ENCODE data around the gene ATG101.

GRCh38 chr12:52057638-52058576 is 11.9 kb upstream of the ATG101 start:
- TF ChIP-seq CTCF (IDR thresholded peaks at IDR 0.05) = no peak
- TF ChIP-seq SMC3 (IDR thresholded peaks at IDR 0.05; ENCODE audit: low read depth, low read length) = no peak
- TF ChIP-seq POLR2AphosphoS5 (IDR thresholded peaks at IDR 0.05; ENCODE audit: low read depth, low read length) = no peak
- no peak for TF ChIP-seq TAF1 (IDR thresholded peaks at IDR 0.05; ENCODE audit: borderline replicate concordance, low read depth, low read length)
- TF ChIP-seq RCOR1 (IDR thresholded peaks at IDR 0.05; ENCODE audit: low read length) = no peak
- no peak for TF ChIP-seq MAX (IDR thresholded peaks at IDR 0.05; ENCODE audit: low read depth)
- TF ChIP-seq CHD2 (IDR thresholded peaks at IDR 0.05; ENCODE audit: low read length, partially characterized antibody) = no peak
- TF ChIP-seq USF1 (IDR thresholded peaks at IDR 0.05; ENCODE audit: borderline replicate concordance, low read depth) = no peak
- no peak for TF ChIP-seq PBX3 (IDR thresholded peaks at IDR 0.05)
- TF ChIP-seq FOXM1 (IDR thresholded peaks at IDR 0.05; ENCODE audit: low read depth) = no peak

All from SK-N-SH (cell line).